C4-2B (cell line): ENCODE measurements around the gene TTLL13.

Experiments used
- ZFX ChIP-seq: fragments of 450-650 bp; IDR thresholded peaks from 2 replicates; pipeline ENCODE4 v1.6.1; 2017
- TF ChIP-seq, protein P1 (sequence below): fragments of 450-650 bp; conservative IDR thresholded peaks from 2 replicates; pipeline ENCODE4 v1.5.1; 2017; ENCODE audit warnings: mild to moderate bottlenecking

DNA sequence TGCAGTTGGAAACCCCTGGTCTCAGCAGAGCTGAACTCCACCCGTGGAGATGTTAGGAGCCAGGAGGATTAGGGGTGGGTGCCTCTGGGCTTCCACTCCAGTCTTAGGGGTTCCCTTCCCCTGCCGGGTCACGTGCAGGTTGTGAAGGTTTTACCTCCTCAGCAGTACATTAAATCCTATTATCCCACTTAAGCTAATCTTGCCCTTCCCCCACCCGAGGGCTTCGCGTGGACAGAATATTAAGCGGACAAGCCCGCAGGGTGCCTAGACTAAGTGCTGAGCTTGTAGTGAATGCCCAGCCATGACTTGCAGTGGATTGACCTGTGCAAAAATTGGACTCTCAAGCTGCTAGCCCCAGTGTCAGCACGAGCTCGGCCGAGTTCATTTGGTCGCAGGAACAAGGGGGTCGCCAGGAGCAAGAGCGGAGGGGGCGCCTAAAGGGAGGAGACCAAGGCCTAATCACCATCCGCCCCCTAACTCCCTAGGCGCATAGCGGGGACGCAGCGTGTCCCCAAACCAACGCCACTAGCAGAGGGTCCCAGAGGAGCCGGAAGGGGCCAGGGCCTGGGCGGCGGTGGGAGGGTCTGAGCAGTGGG lies 48.7 kb upstream of the TTLL13 start:
- TF ChIP-seq, protein P1, sequence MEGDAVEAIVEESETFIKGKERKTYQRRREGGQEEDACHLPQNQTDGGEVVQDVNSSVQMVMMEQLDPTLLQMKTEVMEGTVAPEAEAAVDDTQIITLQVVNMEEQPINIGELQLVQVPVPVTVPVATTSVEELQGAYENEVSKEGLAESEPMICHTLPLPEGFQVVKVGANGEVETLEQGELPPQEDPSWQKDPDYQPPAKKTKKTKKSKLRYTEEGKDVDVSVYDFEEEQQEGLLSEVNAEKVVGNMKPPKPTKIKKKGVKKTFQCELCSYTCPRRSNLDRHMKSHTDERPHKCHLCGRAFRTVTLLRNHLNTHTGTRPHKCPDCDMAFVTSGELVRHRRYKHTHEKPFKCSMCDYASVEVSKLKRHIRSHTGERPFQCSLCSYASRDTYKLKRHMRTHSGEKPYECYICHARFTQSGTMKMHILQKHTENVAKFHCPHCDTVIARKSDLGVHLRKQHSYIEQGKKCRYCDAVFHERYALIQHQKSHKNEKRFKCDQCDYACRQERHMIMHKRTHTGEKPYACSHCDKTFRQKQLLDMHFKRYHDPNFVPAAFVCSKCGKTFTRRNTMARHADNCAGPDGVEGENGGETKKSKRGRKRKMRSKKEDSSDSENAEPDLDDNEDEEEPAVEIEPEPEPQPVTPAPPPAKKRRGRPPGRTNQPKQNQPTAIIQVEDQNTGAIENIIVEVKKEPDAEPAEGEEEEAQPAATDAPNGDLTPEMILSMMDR: no peak
- no peak for TF ChIP-seq ZFX
